ENCODE results near the gene CNKSR3.

The CNKSR3 gene

GRCh38 chr6:154380741-154381140 lies 129.7 kb downstream of the CNKSR3 start:
- no peak overlapping the region for H3K4me3 Mint-ChIP-seq
- no peak for TF ChIP-seq CTCF (IDR thresholded peaks at IDR 0.05)
- H3K27ac Mint-ChIP-seq: peak overlapping the region; percentile 98
- no peaks in the 10 kb centered on the region for H3K9me3 Mint-ChIP-seq
- peaks cover 3% of the 10 kb centered on the region for H3K27me3 Mint-ChIP-seq (ENCODE audit: low read depth, poor library complexity)
- H3K36me3 Mint-ChIP-seq (ENCODE audit: low read depth): no peaks in the 10 kb centered on the region
- DNase-seq: no peak
- peaks cover 15% of the 10 kb centered on the region for H3K4me1 Mint-ChIP-seq

GRCh38 chr6:154379585-154379984 lies 130.9 kb downstream of the CNKSR3 start:
- Mint-ChIP-seq H3K9me3 (no peaks in the 10 kb centered on the region), H3K4me1 (peaks cover 15% of the 10 kb centered on the region), H3K4me3 (no peak overlapping the region), H3K27ac (no peak overlapping the region), H3K27me3 (ENCODE audit: low read depth, poor library complexity) (peaks cover 3% of the 10 kb centered on the region), H3K36me3 (ENCODE audit: low read depth) (no peaks in the 10 kb centered on the region)
- DNase-seq: no peak
- TF ChIP-seq CTCF (IDR thresholded peaks at IDR 0.05): no peak

GRCh38 chr6:154378518-154378917 lies 132.0 kb downstream of the CNKSR3 start:
- DNase-seq: no peak
- Mint-ChIP-seq H3K4me1 (peaks cover 15% of the 10 kb centered on the region), H3K36me3 (ENCODE audit: low read depth) (no peaks in the 10 kb centered on the region), H3K27me3 (ENCODE audit: low read depth, poor library complexity) (peaks cover 3% of the 10 kb centered on the region), H3K4me3 (no peak overlapping the region), H3K27ac (peak overlapping the region; percentile 68), H3K9me3 (no peaks in the 10 kb centered on the region)
- no peak for TF ChIP-seq CTCF (IDR thresholded peaks at IDR 0.05)

- no peak overlapping the region for H3K4me3 Mint-ChIP-seq
- no peaks in the 10 kb centered on the region for H3K36me3 Mint-ChIP-seq (ENCODE audit: low read depth)
- TF ChIP-seq CTCF (IDR thresholded peaks at IDR 0.05): no peak
- peaks cover 3% of the 10 kb centered on the region for H3K27me3 Mint-ChIP-seq (ENCODE audit: low read depth, poor library complexity)
- DNase-seq: no peak
- H3K27ac Mint-ChIP-seq: peak overlapping the region; percentile 73
- H3K9me3 Mint-ChIP-seq: no peaks in the 10 kb centered on the region
- H3K4me1 Mint-ChIP-seq: peaks cover 15% of the 10 kb centered on the region
These were observed 132.8 kb downstream of the CNKSR3 start for GRCh38 chr6:154377726-154378125.

- no peak overlapping the region for H3K4me3 Mint-ChIP-seq
- H3K9me3 Mint-ChIP-seq: no peaks in the 10 kb centered on the region
- H3K4me1 Mint-ChIP-seq: peaks cover 19% of the 10 kb centered on the region
- peaks cover 3% of the 10 kb centered on the region for H3K27me3 Mint-ChIP-seq (ENCODE audit: low read depth, poor library complexity)
- no peak for TF ChIP-seq CTCF (IDR thresholded peaks at IDR 0.05)
- no peaks in the 10 kb centered on the region for H3K36me3 Mint-ChIP-seq (ENCODE audit: low read depth)
- H3K27ac Mint-ChIP-seq: no peak overlapping the region
- no peak for DNase-seq
These were observed 136.5 kb downstream of the CNKSR3 start for GRCh38 chr6:154373971-154374370.

GRCh38 chr6:154371281-154371680 lies 139.2 kb downstream of the CNKSR3 start:
- Mint-ChIP-seq H3K27ac (peak overlapping the region; percentile 35), H3K36me3 (ENCODE audit: low read depth) (no peaks in the 10 kb centered on the region), H3K9me3 (no peaks in the 10 kb centered on the region), H3K4me3 (no peak overlapping the region), H3K27me3 (ENCODE audit: low read depth, poor library complexity) (no peaks in the 10 kb centered on the region), H3K4me1 (peaks cover 15% of the 10 kb centered on the region)
- no peak for TF ChIP-seq CTCF (IDR thresholded peaks at IDR 0.05)
- no peak for DNase-seq

Data from nephron progenitor cell (in vitro differentiated cells).